Heart right ventricle (tissue), 16 donors: ENCODE measurements around the gene N4BP3. TPM values are rescaled to one million over a fixed set of nuclear protein-coding genes. Genes with fewer than 3 reads are reported as not detected.

Source experiments
- ATAC-seq, 8 donors: fragments of 200-7000 bp; cut with Tn5 transposase; one replicate each; pipeline ENCODE4 v1.9.1; 2020; ENCODE audit warnings: mild to moderate bottlenecking in 8 of 8, moderate library complexity in 8 of 8, moderate number of reproducible peaks in 1 of 8
- DNase-seq, 2 donors: peaks; one replicate each; pipeline ENCODE4 v3.0.0-alpha.2; 2020
- H3K27ac ChIP-seq, 10 donors: fragments of 200-600 bp; sonication (generic) in 2 of 10; one replicate each; pipeline versions ENCODE4 v1.5.0 to v1.8.0; 2020 to 2022; ENCODE audit warnings: mild to moderate bottlenecking in 3 of 10
- H3K27me3 ChIP-seq, 7 donors: fragments of 200-600 bp; one replicate each; pipeline ENCODE4 v1.8.0; 2021 to 2022; ENCODE audit warnings: mild to moderate bottlenecking in 2 of 7
- H3K36me3 ChIP-seq, 9 donors: fragments of 200-600 bp; sonication (generic) in 1 of 9; one replicate each; pipeline versions ENCODE4 v1.5.0 to v1.8.0; 2020 to 2022; ENCODE audit warnings: mild to moderate bottlenecking in 2 of 9
- H3K4me1 ChIP-seq, 9 donors: fragments of 200-600 bp; sonication (generic) in 1 of 9; one replicate each; pipeline versions ENCODE4 v1.5.0 to v1.8.0; 2020 to 2022; ENCODE audit warnings: mild to moderate bottlenecking in 4 of 9
- H3K4me3 ChIP-seq, 10 donors: fragments of 200-600 bp; sonication (generic) in 2 of 10; one replicate each; pipeline versions ENCODE4 v1.5.0 to v1.8.0; 2020 to 2022; ENCODE audit warnings: mild to moderate bottlenecking in 7 of 10, moderate library complexity in 2 of 10
- H3K9me3 ChIP-seq, 11 donors: fragments of 200-600 bp in 10 of 11; sonication (generic) in 2 of 11; one replicate each; pipeline versions ENCODE4 v1.5.0 to v1.8.0; 2013 to 2022; ENCODE audit warnings: mild to moderate bottlenecking in 2 of 11, control low read depth in 1 of 11, moderate library complexity in 1 of 11
- WGBS, 2 donors: extraction: QIAGEN DNeasy Blood & Tissue Kit; methylation state at CpG; one replicate each; pipeline ENCODE4 v1.1.7; 2013; ENCODE audit warnings: inconsistent platforms in 1 of 2; 5-methylcytosine and 5-hydroxymethylcytosine counted together
- intact Hi-C, 10 donors: fragments of 100-400 bp; cut with DNase I; formaldehyde crosslinking; loops; one replicate each; pipeline versions ENCODE4 v1.11.1 to v1.14.2; 2022
- polyA plus RNA-seq, 2 donors: library from polyadenylated mRNA; stranded (reverse); fragments of 200-250 nt; gene quantifications; one replicate each; pipeline ENCODE4 v1.2.3, GENCODE V29; 2013
- total RNA-seq, 10 donors: library from RNA; stranded (reverse); fragmentation: NEBNext Ultra II Directional in 3 of 10; extraction: Animal tissue kit (Norgen Biotek cat#: 25700) in 3 of 10; gene quantifications; one replicate each; pipeline versions ENCODE4 v1.2.1 to v1.2.4, GENCODE V29; 2021 to 2023
- TF ChIP-seq, protein P1 (sequence below), 9 donors: fragments of 200-600 bp; sonication (generic) in 2 of 9; IDR thresholded peaks; one replicate each; pipeline versions ENCODE4 v1.5.0 to v1.8.0; 2021 to 2022; ENCODE audit warnings: antibody characterized with exemption in 9 of 9, mild to moderate bottlenecking in 5 of 9, moderate library complexity in 1 of 9
- donor health status: Arrhythmogenic right ventricular cardiomyopathy.
- donor health status: ischemic (EF 13 %, LVEDD 7.1; RV severe dilation, severe dysfunction).
- donor health status: healthy with polysubstance abuse.
- donor health status: DM: no; HTN: yes; CAD: no.
- donor health status: DM: no; HTN: no; CAD: no.
- donor health status: ischemic (EF 25% LVEDD 6.9; RV normal size, moderate dysfunction).
- donor health status: ischemic (EF 25% LVEDD 5.7; RV mildly dilated, moderate dysfunction).
- donor health status: healthy.
- donor health status: DM: yes; HTN: yes; CAD: no.
- donor health status: Ischemic cardiomyopathy.
- donor health status: ischemic (EF 35%, LVEDD 5.7; RV mildly dilated, moderate dysfunction).
- donor health status: nonischemic (EF 11% LVEDD 7.7; RV severe dilation, severe dysfunction).
- donor health status: DM: yes; HTN: yes; CAD: no.
- donor health status: PGD.
- donor health status: ischemic (EF 29% LVEDD 5.4; RV normal size, mild dysfunction).
- donor health status: nonischemic (EF 23%, LVEDD 6.1; RV moderate dilation, normal function).

N4BP3 gene
- total and polyA plus RNA-seq, 12 donors, result 1.1 to 5.5 (median 2.8) TPM

DNA sequence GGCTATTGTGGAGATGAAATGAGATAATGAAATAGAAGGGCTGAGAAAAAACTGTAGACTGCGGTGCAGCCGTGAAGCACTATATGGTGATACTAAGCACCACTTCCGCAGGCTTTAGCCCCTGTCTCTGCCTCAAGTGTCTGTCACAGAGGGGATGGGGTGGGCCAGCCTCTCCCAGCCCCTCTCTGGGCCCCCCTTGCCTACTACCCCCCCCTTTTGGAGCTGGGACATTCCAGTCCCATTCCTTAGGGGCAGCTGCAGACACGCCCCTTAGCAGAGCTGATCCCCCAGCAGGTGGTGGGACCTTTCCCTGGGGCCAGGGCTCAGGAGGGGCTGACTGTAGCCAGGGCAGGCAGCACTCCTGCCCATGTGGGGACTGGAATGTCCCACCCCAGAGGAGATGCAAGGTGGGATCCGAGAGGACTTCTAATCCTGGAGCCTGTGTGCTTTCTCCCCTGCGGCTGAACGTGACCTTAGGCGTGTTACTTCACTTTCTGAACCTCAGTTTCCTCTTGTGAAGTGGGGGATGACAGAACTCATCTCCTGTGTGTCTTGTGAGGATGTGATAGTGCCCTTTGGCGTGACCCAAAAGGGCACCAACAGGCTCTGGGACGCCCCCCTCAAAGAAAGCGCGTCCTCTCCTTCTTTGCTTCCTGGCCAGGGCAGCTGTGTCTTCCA, 1.9 kb downstream of the N4BP3 start:
- ATAC-seq, result no peak
- intact Hi-C loops, result loop anchor here in 1 of 10 donors (5.0 kb wide), 1 partner anchor 37 kb away; the partner anchor contains the start of gene NHP2
- Histone ChIP-seq H3K36me3 (peaks cover 0 to 4% (median 0%) of the 10 kb centered on the region in 9 donors), H3K27ac (peak overlapping the region in 8 of 10 donors; percentile 16 to 86 (median 82)), H3K4me3 (peak overlapping the region in 9 of 10 donors; percentile 52 to 70 (median 62)), H3K27me3 (peaks cover 0 to 60% (median 40%) of the 10 kb centered on the region in 7 donors), H3K9me3 (peaks cover 0 to 5% (median 0%) of the 10 kb centered on the region in 11 donors), H3K4me1 (peaks cover 9 to 55% (median 46%) of the 10 kb centered on the region in 9 donors)
- no peak for DNase-seq
- TF ChIP-seq, protein P1, sequence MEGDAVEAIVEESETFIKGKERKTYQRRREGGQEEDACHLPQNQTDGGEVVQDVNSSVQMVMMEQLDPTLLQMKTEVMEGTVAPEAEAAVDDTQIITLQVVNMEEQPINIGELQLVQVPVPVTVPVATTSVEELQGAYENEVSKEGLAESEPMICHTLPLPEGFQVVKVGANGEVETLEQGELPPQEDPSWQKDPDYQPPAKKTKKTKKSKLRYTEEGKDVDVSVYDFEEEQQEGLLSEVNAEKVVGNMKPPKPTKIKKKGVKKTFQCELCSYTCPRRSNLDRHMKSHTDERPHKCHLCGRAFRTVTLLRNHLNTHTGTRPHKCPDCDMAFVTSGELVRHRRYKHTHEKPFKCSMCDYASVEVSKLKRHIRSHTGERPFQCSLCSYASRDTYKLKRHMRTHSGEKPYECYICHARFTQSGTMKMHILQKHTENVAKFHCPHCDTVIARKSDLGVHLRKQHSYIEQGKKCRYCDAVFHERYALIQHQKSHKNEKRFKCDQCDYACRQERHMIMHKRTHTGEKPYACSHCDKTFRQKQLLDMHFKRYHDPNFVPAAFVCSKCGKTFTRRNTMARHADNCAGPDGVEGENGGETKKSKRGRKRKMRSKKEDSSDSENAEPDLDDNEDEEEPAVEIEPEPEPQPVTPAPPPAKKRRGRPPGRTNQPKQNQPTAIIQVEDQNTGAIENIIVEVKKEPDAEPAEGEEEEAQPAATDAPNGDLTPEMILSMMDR (IDR thresholded peaks at IDR 0.05), result no peak
- 51 to 53% methylated on average over 12 of the region's 12 CpGs for WGBS, 2 donors

DNA sequence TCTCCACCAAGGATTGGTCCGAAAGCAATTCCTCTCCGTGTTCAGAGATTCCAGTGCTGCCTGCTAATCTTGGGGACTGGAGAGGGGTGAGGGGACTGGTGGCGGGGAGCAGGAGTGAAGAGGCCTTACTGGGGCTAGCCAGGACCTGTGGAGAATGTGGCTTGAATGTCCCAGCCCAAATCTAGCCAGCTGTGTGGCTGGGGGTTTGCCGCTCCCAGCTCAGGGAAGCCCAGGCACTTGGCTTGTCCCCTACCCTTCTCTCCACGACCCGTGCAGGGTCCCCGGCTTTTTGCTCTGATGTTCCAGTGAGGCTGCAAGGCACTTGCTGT, 2.4 kb downstream of the N4BP3 start:
- WGBS, 2 donors, result 22 to 29% methylated on average over 7 of the region's 7 CpGs
- peaks cover 0 to 6% (median 0%) of the 10 kb centered on the region in 9 donors for H3K36me3 ChIP-seq
- TF ChIP-seq, protein P1 (IDR thresholded peaks at IDR 0.05), result no peak
- H3K27ac ChIP-seq, result peak overlapping the region in 8 of 10 donors; percentile 16 to 86 (median 82)
- ATAC-seq, result no peak
- peaks cover 0 to 5% (median 0%) of the 10 kb centered on the region in 11 donors for H3K9me3 ChIP-seq
- intact Hi-C loops, result loop anchor here in 1 of 10 donors (5.0 kb wide), 1 partner anchor 37 kb away; the partner anchor contains the start of gene NHP2
- DNase-seq, result no peak
- H3K27me3 ChIP-seq, result peaks cover 0 to 60% (median 40%) of the 10 kb centered on the region in 7 donors
- H3K4me3 ChIP-seq, result peak overlapping the region in 7 of 10 donors; percentile 1 to 70 (median 61)
- peaks cover 10 to 59% (median 46%) of the 10 kb centered on the region in 9 donors for H3K4me1 ChIP-seq

DNA sequence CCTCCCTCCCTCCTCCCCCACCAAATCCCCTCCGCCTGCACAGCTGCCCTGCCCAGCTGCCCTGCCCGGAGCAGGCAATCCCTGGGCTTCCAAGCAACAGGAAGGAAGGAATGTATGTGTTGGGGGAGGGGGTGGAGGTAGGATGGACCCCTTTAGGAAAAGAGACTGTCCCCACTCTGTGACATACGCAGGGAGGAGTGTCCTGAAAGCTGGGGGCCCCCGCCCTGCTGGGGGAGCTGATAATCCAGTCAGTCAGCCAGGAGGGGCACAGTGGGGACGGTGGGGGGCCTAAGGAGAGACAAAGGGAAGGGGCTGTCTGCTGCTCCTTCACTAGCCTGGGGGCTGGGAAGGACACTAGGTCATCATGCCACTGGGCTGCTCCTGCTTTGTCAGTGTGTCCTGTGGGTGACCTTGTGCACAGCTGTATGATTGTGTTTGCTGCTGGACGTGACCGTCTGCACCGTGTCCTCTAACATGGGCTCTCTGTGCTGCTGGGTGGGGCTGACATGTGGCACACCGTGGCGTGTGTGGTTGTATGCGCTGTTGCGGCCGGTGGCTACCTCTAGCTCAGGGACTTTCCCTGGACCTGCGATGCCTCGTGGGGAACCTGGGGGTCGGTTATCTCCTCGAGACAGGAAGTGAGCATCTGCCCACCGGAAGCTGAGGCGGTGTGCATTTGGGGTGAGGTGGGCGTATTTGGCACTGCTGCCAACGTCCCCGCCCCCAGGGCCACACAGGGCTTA, 3.0 kb downstream of the N4BP3 start:
- intact Hi-C loops, result loop anchor here in 1 of 10 donors (5.0 kb wide), 1 partner anchor 36 kb away; the partner anchor contains the start of gene NHP2
- Histone ChIP-seq H3K27me3 (peaks cover 0 to 61% (median 40%) of the 10 kb centered on the region in 7 donors), H3K9me3 (peaks cover 0 to 5% (median 0%) of the 10 kb centered on the region in 11 donors), H3K4me1 (peaks cover 15 to 64% (median 51%) of the 10 kb centered on the region in 9 donors), H3K36me3 (peaks cover 0 to 6% (median 0%) of the 10 kb centered on the region in 9 donors), H3K27ac (peak overlapping the region in 9 of 10 donors; percentile 19 to 86 (median 81)), H3K4me3 (peak overlapping the region in 6 of 10 donors; percentile 1 to 70 (median 62))
- WGBS, 2 donors, result 17 to 20% methylated on average over 22 of the region's 22 CpGs
- TF ChIP-seq, protein P1 (IDR thresholded peaks at IDR 0.05), result no peak
- DNase-seq, result no peak
- peak in 3 of 8 donors; percentile 1 to 15 (median 6) for ATAC-seq
